Measurements from ENCODE around the gene MOB2. TPM values are rescaled to one million over a fixed set of nuclear protein-coding genes. Genes with fewer than 3 reads are reported as not detected.

The MOB2 gene
- total and polyA plus RNA-seq, 8 donors = 13.7 to 30.4 (median 18.2) TPM

- FAIRE-seq = no peak
- DNase-seq = peak in 1 of 6 donors; percentile 7
- no peaks in the 10 kb centered on the region for H3K27me3 ChIP-seq
- no peaks in the 10 kb centered on the region for H3K9me3 ChIP-seq
- TF ChIP-seq CTCF (IDR thresholded peaks at IDR 0.05) = no peak
- WGBS, 2 donors = 94 to 96% methylated on average over 14 of the region's 14 CpGs
- H3K36me3 ChIP-seq = no peaks in the 10 kb centered on the region
- H3K27ac ChIP-seq = no peak overlapping the region
- intact Hi-C loops (cut with DNase I) = no loop called here
- ATAC-seq = no peak
- no peak overlapping the region for H3K4me3 ChIP-seq
- peaks cover 0 to 8% (median 3%) of the 10 kb centered on the region in 3 donors for H3K4me1 ChIP-seq
Measured at GRCh38 chr11:1499899-1500298, 13.3 kb upstream of the MOB2 start.

GRCh38 chr11:1499261-1499890, 12.8 kb upstream of the MOB2 start:
- Histone ChIP-seq H3K27ac (no peak overlapping the region), H3K9me3 (no peaks in the 10 kb centered on the region), H3K27me3 (no peaks in the 10 kb centered on the region), H3K4me1 (peaks cover 0 to 10% (median 8%) of the 10 kb centered on the region in 3 donors), H3K4me3 (no peak overlapping the region), H3K36me3 (no peaks in the 10 kb centered on the region)
- intact Hi-C loops (cut with DNase I) = no loop called here
- WGBS, 2 donors = 90 to 95% methylated on average over 28 of the region's 28 CpGs
- FAIRE-seq (no peak), DNase-seq (no peak), ATAC-seq (no peak)
- TF ChIP-seq CTCF (IDR thresholded peaks at IDR 0.05) = no peak

DNA sequence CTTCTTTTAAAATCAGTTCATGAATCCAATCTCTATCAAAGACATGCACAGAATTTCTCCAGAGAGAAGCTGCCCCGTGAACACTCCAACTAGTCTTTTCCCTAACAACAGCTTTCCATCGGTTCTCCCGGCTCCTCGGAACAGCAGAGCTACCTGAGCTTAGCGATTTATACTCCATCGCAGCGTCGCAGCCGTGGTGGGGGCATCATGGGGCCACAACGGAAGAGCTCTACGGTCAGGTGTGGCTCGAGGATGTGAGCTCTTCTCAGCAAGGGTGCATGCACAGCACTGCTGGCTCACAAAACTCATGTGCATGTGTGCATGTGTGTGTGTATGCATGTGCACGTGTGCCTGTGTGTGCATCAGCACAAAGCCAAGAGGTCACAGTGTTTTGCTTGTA, 11.7 kb upstream of the MOB2 start:
- Histone ChIP-seq H3K27me3 (no peaks in the 10 kb centered on the region), H3K36me3 (no peaks in the 10 kb centered on the region), H3K4me1 (peaks cover 0 to 12% (median 11%) of the 10 kb centered on the region in 3 donors), H3K9me3 (no peaks in the 10 kb centered on the region), H3K27ac (no peak overlapping the region), H3K4me3 (no peak overlapping the region)
- 90 to 95% methylated on average over 13 of the region's 13 CpGs for WGBS, 2 donors
- DNase-seq (no peak), ATAC-seq (no peak), FAIRE-seq (no peak)
- intact Hi-C loops (cut with DNase I) = no loop called here
- TF ChIP-seq CTCF (IDR thresholded peaks at IDR 0.05) = no peak

- TF ChIP-seq CTCF (IDR thresholded peaks at IDR 0.05) = no peak
- H3K4me1 ChIP-seq = peaks cover 0 to 12% (median 11%) of the 10 kb centered on the region in 3 donors
- WGBS, 2 donors = 80 to 86% methylated on average over 5 of the region's 5 CpGs
- peak in 1 of 4 donors; percentile 23 for ATAC-seq
- FAIRE-seq = no peak
- H3K9me3 ChIP-seq = no peaks in the 10 kb centered on the region
- intact Hi-C loops (cut with DNase I) = no loop called here
- no peak for DNase-seq
- H3K27me3 ChIP-seq = no peaks in the 10 kb centered on the region
- H3K36me3 ChIP-seq = no peaks in the 10 kb centered on the region
- peak overlapping the region in 1 of 4 donors; percentile 33 for H3K27ac ChIP-seq
- no peak overlapping the region for H3K4me3 ChIP-seq
Measured at GRCh38 chr11:1497600-1497999, 11.0 kb upstream of the MOB2 start.

DNA sequence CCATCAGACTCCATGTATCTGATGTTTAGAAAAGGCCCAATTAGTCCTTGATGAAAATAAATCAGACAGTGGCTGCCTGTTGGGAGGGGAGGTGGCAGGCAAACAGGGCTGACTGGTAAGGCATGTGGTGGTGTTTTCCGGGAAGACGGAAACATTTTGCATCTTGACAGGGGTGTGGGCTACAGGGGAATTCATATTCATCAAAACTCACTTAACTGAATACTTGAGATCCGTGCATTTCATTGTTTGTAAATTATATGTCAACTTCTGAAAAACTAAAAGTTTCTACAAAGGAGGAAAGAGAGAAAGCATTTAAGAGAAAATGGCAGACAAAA, 10.1 kb upstream of the MOB2 start:
- WGBS, 2 donors = 67 to 73% methylated on average over 3 of the region's 3 CpGs
- no peak for DNase-seq
- H3K36me3 ChIP-seq = no peaks in the 10 kb centered on the region

More for the DNA sequence above, 10.1 kb upstream of the MOB2 start:
- TF ChIP-seq CTCF (IDR thresholded peaks at IDR 0.05) = no peak
- FAIRE-seq = no peak
- Histone ChIP-seq H3K27ac (peak overlapping the region in 1 of 4 donors; percentile 33), H3K9me3 (no peaks in the 10 kb centered on the region), H3K4me3 (no peak overlapping the region), H3K4me1 (peaks cover 0 to 12% (median 11%) of the 10 kb centered on the region in 3 donors), H3K27me3 (no peaks in the 10 kb centered on the region)
- intact Hi-C loops (cut with DNase I) = no loop called here
- no peak for ATAC-seq

All from pancreas (tissue), 10 donors.